Panc1 (cell line): Measurements from ENCODE around the gene PTGER4. TPM values are rescaled to one million over a fixed set of nuclear protein-coding genes. Genes with fewer than 3 reads are reported as not detected.

Experiments used
- ATAC-seq: fragments of 200-7000 bp; cut with Tn5 transposase; 2 replicates; pipeline ENCODE4 v1.9.1; 2020; ENCODE audit warnings: mild to moderate bottlenecking, moderate library complexity
- BruUV-seq: library from RNA; stranded (reverse); fragments of 400-500 nt; replicated peaks from 2 replicates; lab custom pipeline; 2021; lab: Mats Ljungman, UMichigan
- CTCF ChIA-PET: fragments of 300-600 bp; sonication (Branson Sonifier 250); formaldehyde crosslinking; loops from one replicate; lab custom pipeline; 2022; ENCODE audit warnings: antibody characterized with exemption; lab: Charles Lee
- POLR2A ChIA-PET: fragments of 300-600 bp; sonication (Branson Sonifier 250); formaldehyde crosslinking; loops from one replicate; lab custom pipeline; 2022; ENCODE audit warnings: antibody characterized with exemption; lab: Charles Lee
- DNase-seq: peaks from one replicate; pipeline ENCODE4 v3.0.0-alpha.2; 2010; ENCODE audit warnings: low read depth, low spot score
- H3K27ac ChIP-seq: 2 replicates; pipeline ENCODE4 v1.5.1; 2011; ENCODE audit warnings: mild to moderate bottlenecking, low read length, inconsistent platforms
- H3K27me3 ChIP-seq: fragments of 200-500 bp; sonication (Bioruptor generic); 2 replicates; pipeline ENCODE4 v1.6.0; 2014; ENCODE audit warnings: low read length, inconsistent platforms; ENCODE audit not compliant: control insufficient read depth, insufficient read depth
- H3K36me3 ChIP-seq: fragments of 200-500 bp; sonication (Bioruptor generic); 2 replicates; pipeline ENCODE4 v1.5.1; 2014; ENCODE audit warnings: inconsistent platforms, mild to moderate bottlenecking, low read length, moderate library complexity; ENCODE audit not compliant: control insufficient read depth, insufficient read depth
- H3K4me1 ChIP-seq: 2 replicates; pipeline ENCODE4 v1.5.1; 2011; ENCODE audit warnings: inconsistent platforms, mild to moderate bottlenecking, low read length, moderate library complexity; ENCODE audit not compliant: control insufficient read depth, insufficient read depth
- H3K4me3 ChIP-seq, 2 experiments: 2 replicates each; pipeline ENCODE4 v1.5.1; 2011 to 2012; ENCODE audit warnings: low read depth in 2 of 2, low read length in 2 of 2, mild to moderate bottlenecking in 2 of 2, inconsistent platforms in 1 of 2, moderate library complexity in 1 of 2
- H3K9me3 ChIP-seq: fragments of 200-500 bp; sonication (Bioruptor generic); 2 replicates; pipeline ENCODE4 v1.5.1; 2014; ENCODE audit warnings: low read depth, mild to moderate bottlenecking, inconsistent platforms, low read length, moderate library complexity; ENCODE audit not compliant: control insufficient read depth, insufficient read depth
- POLR2AphosphoS5 ChIP-seq: IDR thresholded peaks from 2 replicates; pipeline ENCODE4 v1.6.1; 2012; ENCODE audit warnings: mild to moderate bottlenecking, low read depth, low read length, moderate library complexity
- SIN3A ChIP-seq: IDR thresholded peaks from 2 replicates; pipeline ENCODE4 v1.6.1; 2012; ENCODE audit warnings: low read depth, mild to moderate bottlenecking, low read length, moderate library complexity, borderline replicate concordance; ENCODE audit not compliant: insufficient read depth
- TCF7L2 ChIP-seq: IDR thresholded peaks from 2 replicates; pipeline ENCODE4 v1.6.1; 2011; ENCODE audit warnings: mild to moderate bottlenecking, low read depth, low read length, inconsistent platforms
- in situ Hi-C: cut with HindIII; loops from 2 replicates; pipeline ENCODE4 v1.10.0; 2016; ENCODE audit warnings: low sequenced_read_pairs, low pct_unique_long_range_greater_than_20kb
- intact Hi-C: fragments of 100-400 bp; cut with micrococcal nuclease; formaldehyde crosslinking; loops from one replicate; pipeline ENCODE4 v1.10.0; 2022; ENCODE audit not compliant: unreplicated experiment
- total RNA-seq: library from RNA; stranded (reverse); gene quantifications from one replicate; pipeline ENCODE4 v1.2.1, GENCODE V29; 2021; ENCODE audit not compliant: unreplicated experiment
- TF ChIP-seq, protein P1 (sequence below): fragments of 450-650 bp; IDR thresholded peaks from 2 replicates; pipeline ENCODE4 v1.5.1; 2017; ENCODE audit warnings: mild to moderate bottlenecking
- TF ChIP-seq, protein P2 (sequence below), 2 experiments: IDR thresholded peaks; 2 replicates each; pipeline ENCODE4 v1.6.1; 2011 to 2012; ENCODE audit warnings: low read depth in 2 of 2, control low read depth in 1 of 2, low read length in 1 of 2, mild to moderate bottlenecking in 1 of 2, moderate library complexity in 1 of 2; ENCODE audit not compliant: insufficient read depth in 1 of 2

PTGER4 gene
- total RNA-seq, 1 experiment from 2014 or later = 20.0 TPM

GRCh38 chr5:40675396-40676133 lies 4.2 kb upstream of the PTGER4 start:
- no TSS peak for BruUV-seq
- intact Hi-C loops (no loop called here), in situ Hi-C loops (no loop called here)
- DNase-seq (no peak), ATAC-seq (no peak)
- no peak for TF ChIP-seq POLR2AphosphoS5
- no peak for TF ChIP-seq TCF7L2
- TF ChIP-seq SIN3A = no peak
- TF ChIP-seq, protein P1, sequence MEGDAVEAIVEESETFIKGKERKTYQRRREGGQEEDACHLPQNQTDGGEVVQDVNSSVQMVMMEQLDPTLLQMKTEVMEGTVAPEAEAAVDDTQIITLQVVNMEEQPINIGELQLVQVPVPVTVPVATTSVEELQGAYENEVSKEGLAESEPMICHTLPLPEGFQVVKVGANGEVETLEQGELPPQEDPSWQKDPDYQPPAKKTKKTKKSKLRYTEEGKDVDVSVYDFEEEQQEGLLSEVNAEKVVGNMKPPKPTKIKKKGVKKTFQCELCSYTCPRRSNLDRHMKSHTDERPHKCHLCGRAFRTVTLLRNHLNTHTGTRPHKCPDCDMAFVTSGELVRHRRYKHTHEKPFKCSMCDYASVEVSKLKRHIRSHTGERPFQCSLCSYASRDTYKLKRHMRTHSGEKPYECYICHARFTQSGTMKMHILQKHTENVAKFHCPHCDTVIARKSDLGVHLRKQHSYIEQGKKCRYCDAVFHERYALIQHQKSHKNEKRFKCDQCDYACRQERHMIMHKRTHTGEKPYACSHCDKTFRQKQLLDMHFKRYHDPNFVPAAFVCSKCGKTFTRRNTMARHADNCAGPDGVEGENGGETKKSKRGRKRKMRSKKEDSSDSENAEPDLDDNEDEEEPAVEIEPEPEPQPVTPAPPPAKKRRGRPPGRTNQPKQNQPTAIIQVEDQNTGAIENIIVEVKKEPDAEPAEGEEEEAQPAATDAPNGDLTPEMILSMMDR = no peak
- TF ChIP-seq, protein P2, sequence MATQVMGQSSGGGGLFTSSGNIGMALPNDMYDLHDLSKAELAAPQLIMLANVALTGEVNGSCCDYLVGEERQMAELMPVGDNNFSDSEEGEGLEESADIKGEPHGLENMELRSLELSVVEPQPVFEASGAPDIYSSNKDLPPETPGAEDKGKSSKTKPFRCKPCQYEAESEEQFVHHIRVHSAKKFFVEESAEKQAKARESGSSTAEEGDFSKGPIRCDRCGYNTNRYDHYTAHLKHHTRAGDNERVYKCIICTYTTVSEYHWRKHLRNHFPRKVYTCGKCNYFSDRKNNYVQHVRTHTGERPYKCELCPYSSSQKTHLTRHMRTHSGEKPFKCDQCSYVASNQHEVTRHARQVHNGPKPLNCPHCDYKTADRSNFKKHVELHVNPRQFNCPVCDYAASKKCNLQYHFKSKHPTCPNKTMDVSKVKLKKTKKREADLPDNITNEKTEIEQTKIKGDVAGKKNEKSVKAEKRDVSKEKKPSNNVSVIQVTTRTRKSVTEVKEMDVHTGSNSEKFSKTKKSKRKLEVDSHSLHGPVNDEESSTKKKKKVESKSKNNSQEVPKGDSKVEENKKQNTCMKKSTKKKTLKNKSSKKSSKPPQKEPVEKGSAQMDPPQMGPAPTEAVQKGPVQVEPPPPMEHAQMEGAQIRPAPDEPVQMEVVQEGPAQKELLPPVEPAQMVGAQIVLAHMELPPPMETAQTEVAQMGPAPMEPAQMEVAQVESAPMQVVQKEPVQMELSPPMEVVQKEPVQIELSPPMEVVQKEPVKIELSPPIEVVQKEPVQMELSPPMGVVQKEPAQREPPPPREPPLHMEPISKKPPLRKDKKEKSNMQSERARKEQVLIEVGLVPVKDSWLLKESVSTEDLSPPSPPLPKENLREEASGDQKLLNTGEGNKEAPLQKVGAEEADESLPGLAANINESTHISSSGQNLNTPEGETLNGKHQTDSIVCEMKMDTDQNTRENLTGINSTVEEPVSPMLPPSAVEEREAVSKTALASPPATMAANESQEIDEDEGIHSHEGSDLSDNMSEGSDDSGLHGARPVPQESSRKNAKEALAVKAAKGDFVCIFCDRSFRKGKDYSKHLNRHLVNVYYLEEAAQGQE (IDR thresholded peaks at IDR 0.05; ENCODE audit: insufficient read depth in 1 of 2, low read depth in 2 of 2, low read length in 1 of 2) = no peak
- POLR2A ChIA-PET = no interaction called here
- peaks cover 18% of the 10 kb centered on the region for H3K4me1 ChIP-seq
- CTCF ChIA-PET = no interaction called here
- H3K36me3 ChIP-seq = no peaks in the 10 kb centered on the region
- H3K4me3 ChIP-seq = no peak overlapping the region
- no peaks in the 10 kb centered on the region for H3K27me3 ChIP-seq
- no peaks in the 10 kb centered on the region for H3K9me3 ChIP-seq
- no peak overlapping the region for H3K27ac ChIP-seq

GRCh38 chr5:40676613-40677343 lies 2.9 kb upstream of the PTGER4 start:
- in situ Hi-C loops (no loop called here), intact Hi-C loops (no loop called here)
- TF ChIP-seq SIN3A = no peak
- 0 out of 2 replicates have a peak, but pooled peaks have one; percentile 29 for TF ChIP-seq TCF7L2
- H3K4me1 ChIP-seq = peaks cover 18% of the 10 kb centered on the region
- no TSS peak for BruUV-seq
- peak overlapping the region; percentile 97 for H3K27ac ChIP-seq
- ATAC-seq (no peak), DNase-seq (no peak)
- H3K4me3 ChIP-seq = peak overlapping the region in 1 of 2 experiments; percentile 35; a peak in 2 of 4 replicates
- ChIA-PET CTCF (interaction anchor here (0.6 kb wide), 1 partner anchor 314 kb away, joined by 6 read pairs; no protein-coding TSS in a partner anchor), POLR2A (no interaction called here)
- no peaks in the 10 kb centered on the region for H3K27me3 ChIP-seq
- H3K36me3 ChIP-seq = no peaks in the 10 kb centered on the region
- H3K9me3 ChIP-seq = no peaks in the 10 kb centered on the region
